GM18526 (cell line): ENCODE data around the gene DLG5.

Source experiments
- POLR2A ChIP-seq: IDR thresholded peaks from 3 replicates; pipeline ENCODE4 v1.6.1; 2011; ENCODE audit not compliant: insufficient read length; ENCODE audit errors: extremely low read depth

Gene DLG5

GRCh38 chr10:77859200-77859864 lies 67.2 kb downstream of the DLG5 start:
- TF ChIP-seq POLR2A: no peak

- no peak for TF ChIP-seq POLR2A
These were observed 69.3 kb downstream of the DLG5 start for GRCh38 chr10:77857272-77857671.

- TF ChIP-seq POLR2A: no peak
These were observed 70.0 kb downstream of the DLG5 start for GRCh38 chr10:77856566-77856965.

- no peak for TF ChIP-seq POLR2A
These were observed 71.0 kb downstream of the DLG5 start for GRCh38 chr10:77855404-77856155.

- TF ChIP-seq POLR2A: no peak
These were observed 72.4 kb downstream of the DLG5 start for GRCh38 chr10:77854115-77854514.

- no peak for TF ChIP-seq POLR2A
These were observed 73.3 kb downstream of the DLG5 start for GRCh38 chr10:77853256-77853655.

GRCh38 chr10:77850620-77851231 lies 75.8 kb downstream of the DLG5 start:
- TF ChIP-seq POLR2A: no peak

- TF ChIP-seq POLR2A: no peak
These were observed 77.4 kb downstream of the DLG5 start for GRCh38 chr10:77849039-77849664.

- TF ChIP-seq POLR2A: no peak
These were observed 79.7 kb downstream of the DLG5 start for GRCh38 chr10:77846718-77847311.

- TF ChIP-seq POLR2A: no peak
These were observed 81.1 kb downstream of the DLG5 start for GRCh38 chr10:77845451-77845850.

GRCh38 chr10:77844713-77845445 lies 81.7 kb downstream of the DLG5 start:
- no peak for TF ChIP-seq POLR2A

- TF ChIP-seq POLR2A: no peak
These were observed 82.4 kb downstream of the DLG5 start for GRCh38 chr10:77844177-77844576.

- no peak for TF ChIP-seq POLR2A
These were observed 83.3 kb downstream of the DLG5 start for GRCh38 chr10:77843264-77843663.

- no peak for TF ChIP-seq POLR2A
These were observed 83.8 kb downstream of the DLG5 start for GRCh38 chr10:77842652-77843212.
